ENCODE results near the gene WNK2. TPM values are rescaled to one million over a fixed set of nuclear protein-coding genes. Genes with fewer than 3 reads are reported as not detected.

Gene WNK2
- polyA plus RNA-seq, 1 experiment: not detected

GRCh38 chr9:93258818-93259489, 75.0 kb downstream of the WNK2 start:
- no peak for TF ChIP-seq CTCF (IDR thresholded peaks at IDR 0.05; ENCODE audit: insufficient read depth, low read depth, low read length)
- no peaks in the 10 kb centered on the region for H3K36me3 ChIP-seq (ENCODE audit: control insufficient read depth, insufficient read depth, low read length)
- CTCF ChIA-PET: no interaction called here
- H3K27me3 ChIP-seq (ENCODE audit: control insufficient read depth, insufficient read depth, low read length): no peaks in the 10 kb centered on the region
- DNase-seq (ENCODE audit: low read depth): no peak
- POLR2A ChIA-PET: no interaction called here
- no peak overlapping the region for H3K4me3 ChIP-seq (ENCODE audit: low read depth, low read length)

DNA sequence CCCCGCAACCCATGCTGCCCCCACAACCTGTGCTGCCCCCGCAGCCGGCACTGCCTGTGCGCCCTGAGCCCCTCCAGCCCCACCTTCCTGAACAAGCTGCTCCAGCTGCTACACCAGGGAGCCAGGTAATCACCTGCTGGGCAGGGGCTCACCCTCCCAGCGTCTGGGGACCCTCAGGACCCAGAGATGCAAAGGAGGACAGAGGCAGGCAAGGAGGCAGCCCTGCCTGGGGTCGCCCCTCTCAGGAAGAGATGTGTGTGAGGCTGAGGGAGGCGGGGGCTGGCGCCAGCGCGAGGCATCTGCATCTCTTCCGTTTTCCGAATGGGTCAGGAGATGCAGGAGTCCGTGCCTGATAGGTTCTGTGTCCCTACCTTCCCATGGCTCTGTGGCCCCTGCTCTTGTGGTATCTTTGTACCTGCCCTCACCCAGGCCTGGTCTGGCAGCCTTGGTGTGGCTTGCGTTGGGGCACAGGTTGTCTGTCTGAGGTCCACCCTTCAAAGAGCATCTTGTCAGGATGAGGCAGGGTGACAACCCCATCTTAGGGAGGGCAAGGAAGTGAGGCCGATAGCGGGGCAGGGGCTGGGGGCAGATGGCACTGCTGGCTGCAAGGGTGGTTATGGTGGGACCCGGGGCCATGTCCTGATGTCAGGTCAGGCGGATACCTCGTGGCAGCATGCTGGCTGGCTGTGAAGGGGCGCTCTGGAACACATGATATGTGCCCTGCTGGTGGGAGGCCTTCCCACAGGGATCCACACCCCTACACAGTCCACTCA, 75.7 kb downstream of the WNK2 start:
- POLR2A ChIA-PET: no interaction called here

GRCh38 chr9:93260263-93261066, 76.5 kb downstream of the WNK2 start:
- Histone ChIP-seq H3K4me3 (ENCODE audit: low read depth, low read length) (no peak overlapping the region), H3K27me3 (ENCODE audit: control insufficient read depth, insufficient read depth, low read length) (no peaks in the 10 kb centered on the region), H3K36me3 (ENCODE audit: control insufficient read depth, insufficient read depth, low read length) (no peaks in the 10 kb centered on the region)
- ChIA-PET POLR2A (no interaction called here), CTCF (no interaction called here)
- no peak for DNase-seq (ENCODE audit: low read depth)
- no peak for TF ChIP-seq CTCF (IDR thresholded peaks at IDR 0.05; ENCODE audit: insufficient read depth, low read depth, low read length)

More for the DNA sequence above, 75.7 kb downstream of the WNK2 start:
- H3K27me3 ChIP-seq (ENCODE audit: control insufficient read depth, insufficient read depth, low read length): no peaks in the 10 kb centered on the region
- H3K36me3 ChIP-seq (ENCODE audit: control insufficient read depth, insufficient read depth, low read length): no peaks in the 10 kb centered on the region
- H3K4me3 ChIP-seq (ENCODE audit: low read depth, low read length): no peak overlapping the region
- no peak for TF ChIP-seq CTCF (IDR thresholded peaks at IDR 0.05; ENCODE audit: insufficient read depth, low read depth, low read length)
- DNase-seq (ENCODE audit: low read depth): no peak
- CTCF ChIA-PET: no interaction called here

GRCh38 chr9:93261281-93261680, 77.3 kb downstream of the WNK2 start:
- no peak overlapping the region for H3K4me3 ChIP-seq (ENCODE audit: low read depth, low read length)
- POLR2A ChIA-PET: no interaction called here
- no peak for TF ChIP-seq CTCF (IDR thresholded peaks at IDR 0.05; ENCODE audit: insufficient read depth, low read depth, low read length)
- CTCF ChIA-PET: interaction anchor here (1.1 kb wide), 1 partner anchor 52 kb away, joined by 3 read pairs; no protein-coding TSS in a partner anchor
- no peaks in the 10 kb centered on the region for H3K27me3 ChIP-seq (ENCODE audit: control insufficient read depth, insufficient read depth, low read length)
- DNase-seq (ENCODE audit: low read depth): no peak
- no peaks in the 10 kb centered on the region for H3K36me3 ChIP-seq (ENCODE audit: control insufficient read depth, insufficient read depth, low read length)
